ENCODE results near the gene CHST9.

- no peak for TF ChIP-seq CTCF (IDR thresholded peaks at IDR 0.05)
- no peak for TF ChIP-seq POLR2AphosphoS5 (IDR thresholded peaks at IDR 0.05)
- TF ChIP-seq POLR2A (IDR thresholded peaks at IDR 0.05) = no peak
Measured at GRCh38 chr18:27110319-27110718, 74.8 kb downstream of the CHST9 start.

All from prostate gland (tissue), 2 donors.